ENCODE measurements around the gene VANGL2. TPM values are rescaled to one million over a fixed set of nuclear protein-coding genes. Genes with fewer than 3 reads are reported as not detected.

The VANGL2 gene
- total RNA-seq: 2.1 TPM
- long read RNA-seq: 0 reads

DNA sequence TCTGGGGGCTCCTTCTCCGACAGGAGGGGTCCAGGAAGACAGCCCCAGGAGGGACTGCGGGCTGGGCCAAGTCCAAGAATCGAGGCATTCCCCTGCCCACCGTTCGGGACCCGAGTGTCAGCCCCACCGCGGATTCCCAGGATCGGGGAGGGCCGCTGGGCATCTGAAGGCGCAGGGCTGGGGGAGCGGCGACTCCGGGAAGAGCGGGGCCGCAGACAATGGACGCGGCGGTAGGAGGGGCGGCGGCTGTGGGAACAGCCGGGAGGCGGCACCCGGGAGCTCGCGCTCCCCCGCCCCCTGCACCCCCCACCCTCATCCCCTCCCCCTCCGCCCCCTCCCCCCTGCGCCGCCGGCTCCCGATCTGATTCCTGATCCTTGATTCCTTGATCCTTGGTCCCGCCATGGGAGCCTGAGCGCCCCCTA lies at the start of gene VANGL2:
Gene VANGL2, plus strand, starts transcription at position 342 of the 423 bp plus-strand sequence. CDS start 15,274 bp downstream, outside the sequence.
- peak; percentile 83 for DNase-seq
- H3K27ac ChIP-seq (replicated peaks): peak within 1 kb of the TSS; percentile 44
- intact Hi-C loops (cut with micrococcal nuclease): no loop called here
- TF ChIP-seq, protein P1, sequence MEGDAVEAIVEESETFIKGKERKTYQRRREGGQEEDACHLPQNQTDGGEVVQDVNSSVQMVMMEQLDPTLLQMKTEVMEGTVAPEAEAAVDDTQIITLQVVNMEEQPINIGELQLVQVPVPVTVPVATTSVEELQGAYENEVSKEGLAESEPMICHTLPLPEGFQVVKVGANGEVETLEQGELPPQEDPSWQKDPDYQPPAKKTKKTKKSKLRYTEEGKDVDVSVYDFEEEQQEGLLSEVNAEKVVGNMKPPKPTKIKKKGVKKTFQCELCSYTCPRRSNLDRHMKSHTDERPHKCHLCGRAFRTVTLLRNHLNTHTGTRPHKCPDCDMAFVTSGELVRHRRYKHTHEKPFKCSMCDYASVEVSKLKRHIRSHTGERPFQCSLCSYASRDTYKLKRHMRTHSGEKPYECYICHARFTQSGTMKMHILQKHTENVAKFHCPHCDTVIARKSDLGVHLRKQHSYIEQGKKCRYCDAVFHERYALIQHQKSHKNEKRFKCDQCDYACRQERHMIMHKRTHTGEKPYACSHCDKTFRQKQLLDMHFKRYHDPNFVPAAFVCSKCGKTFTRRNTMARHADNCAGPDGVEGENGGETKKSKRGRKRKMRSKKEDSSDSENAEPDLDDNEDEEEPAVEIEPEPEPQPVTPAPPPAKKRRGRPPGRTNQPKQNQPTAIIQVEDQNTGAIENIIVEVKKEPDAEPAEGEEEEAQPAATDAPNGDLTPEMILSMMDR (IDR thresholded peaks at IDR 0.05; ENCODE audit: borderline replicate concordance): no peak
- H3K4me3 ChIP-seq: peak within 1 kb of the TSS; percentile 83
- H3K9me3 ChIP-seq (replicated peaks): no peaks in the 10 kb centered on the region
- H3K4me1 ChIP-seq: peaks cover 54% of the 10 kb centered on the region
- peaks cover 6% of the 10 kb centered on the region for H3K27me3 ChIP-seq (ENCODE audit: low read depth)
- no peaks in the 10 kb centered on the region for H3K36me3 ChIP-seq

DNA sequence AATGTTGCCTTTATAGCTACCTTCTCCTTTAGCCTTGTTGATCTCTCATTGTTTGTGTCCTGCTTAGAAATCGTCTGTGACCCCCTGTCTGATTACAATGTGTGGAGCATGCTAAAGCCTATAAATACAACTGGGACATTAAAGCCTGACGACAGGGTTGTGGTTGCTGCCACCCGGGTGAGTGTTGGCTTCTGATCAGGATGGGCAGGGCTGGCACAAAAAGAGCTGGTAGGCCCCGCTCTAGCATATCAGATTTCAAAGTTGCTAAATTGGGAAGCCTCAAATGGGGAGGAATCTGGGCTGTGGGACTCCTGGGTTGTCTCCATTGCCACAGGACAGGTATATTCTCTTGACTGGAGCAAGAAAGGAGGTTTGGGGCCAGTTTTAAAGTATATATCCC lies 48.7 kb upstream of the VANGL2 start:
- peak; percentile 37 for DNase-seq
- H3K4me1 ChIP-seq: peaks cover 18% of the 10 kb centered on the region

DNA sequence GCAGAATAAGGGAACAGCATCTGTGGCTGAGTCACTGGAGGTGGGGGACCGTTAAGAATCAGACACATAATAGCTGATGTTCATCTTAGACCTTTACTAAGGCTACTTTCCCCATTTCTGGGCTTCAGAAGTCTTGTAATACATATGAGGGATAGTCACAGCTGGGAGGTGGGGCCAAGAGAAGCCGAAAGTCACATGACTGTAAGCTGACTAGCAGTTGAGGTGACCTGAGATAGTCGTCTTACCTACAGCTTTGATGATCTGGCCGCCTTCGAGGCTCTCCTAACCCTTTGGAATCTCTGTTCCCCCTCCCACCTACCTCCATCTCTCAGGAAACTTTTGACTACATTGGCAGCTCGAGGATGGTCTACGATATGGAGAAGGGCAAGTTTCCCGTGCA lies 47.8 kb upstream of the VANGL2 start:
- Histone ChIP-seq H3K36me3 (peaks cover 100% of the 10 kb centered on the region), H3K4me1 (peaks cover 14% of the 10 kb centered on the region), H3K27me3 (ENCODE audit: low read depth) (no peaks in the 10 kb centered on the region), H3K9me3 (replicated peaks) (no peaks in the 10 kb centered on the region), H3K4me3 (no peak overlapping the region), H3K27ac (replicated peaks) (no peak overlapping the region)
- DNase-seq: no peak
- intact Hi-C loops (cut with micrococcal nuclease): no loop called here
- TF ChIP-seq, protein P1 (IDR thresholded peaks at IDR 0.05; ENCODE audit: borderline replicate concordance): no peak

More for the DNA sequence above, 48.7 kb upstream of the VANGL2 start:
- TF ChIP-seq, protein P1 (IDR thresholded peaks at IDR 0.05; ENCODE audit: borderline replicate concordance): no peak
- H3K27ac ChIP-seq (replicated peaks): peak overlapping the region; percentile 79
- H3K27me3 ChIP-seq (ENCODE audit: low read depth): no peaks in the 10 kb centered on the region
- H3K9me3 ChIP-seq (replicated peaks): no peaks in the 10 kb centered on the region
- peaks cover 100% of the 10 kb centered on the region for H3K36me3 ChIP-seq
- no peak overlapping the region for H3K4me3 ChIP-seq
- intact Hi-C loops (cut with micrococcal nuclease): no loop called here

DNA sequence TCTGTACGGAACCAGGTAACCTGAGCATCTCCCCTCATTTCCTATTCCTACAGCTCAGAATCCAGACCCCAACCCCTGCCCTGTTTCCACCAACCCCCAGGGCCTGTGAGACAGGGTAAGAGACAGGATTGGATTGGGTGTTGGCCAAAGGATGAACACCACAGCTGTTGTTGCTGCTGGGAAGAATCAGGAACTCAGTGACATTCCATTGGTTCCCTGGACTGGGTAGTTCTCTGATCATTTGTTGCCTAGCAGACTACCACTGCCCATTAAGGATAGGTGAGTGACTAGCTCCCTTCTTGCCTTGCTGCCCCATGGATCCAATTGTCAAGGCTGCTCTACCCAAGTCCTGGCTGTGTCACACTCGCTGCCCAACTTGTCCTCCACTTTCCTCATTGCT lies 47.1 kb upstream of the VANGL2 start:
- H3K9me3 ChIP-seq (replicated peaks): no peaks in the 10 kb centered on the region
- H3K36me3 ChIP-seq: peaks cover 100% of the 10 kb centered on the region
- TF ChIP-seq, protein P1 (IDR thresholded peaks at IDR 0.05; ENCODE audit: borderline replicate concordance): no peak
- no peaks in the 10 kb centered on the region for H3K27me3 ChIP-seq (ENCODE audit: low read depth)
- no peak overlapping the region for H3K4me3 ChIP-seq
- intact Hi-C loops (cut with micrococcal nuclease): no loop called here
- no peak overlapping the region for H3K27ac ChIP-seq (replicated peaks)
- DNase-seq: no peak
- H3K4me1 ChIP-seq: peaks cover 14% of the 10 kb centered on the region

DNA sequence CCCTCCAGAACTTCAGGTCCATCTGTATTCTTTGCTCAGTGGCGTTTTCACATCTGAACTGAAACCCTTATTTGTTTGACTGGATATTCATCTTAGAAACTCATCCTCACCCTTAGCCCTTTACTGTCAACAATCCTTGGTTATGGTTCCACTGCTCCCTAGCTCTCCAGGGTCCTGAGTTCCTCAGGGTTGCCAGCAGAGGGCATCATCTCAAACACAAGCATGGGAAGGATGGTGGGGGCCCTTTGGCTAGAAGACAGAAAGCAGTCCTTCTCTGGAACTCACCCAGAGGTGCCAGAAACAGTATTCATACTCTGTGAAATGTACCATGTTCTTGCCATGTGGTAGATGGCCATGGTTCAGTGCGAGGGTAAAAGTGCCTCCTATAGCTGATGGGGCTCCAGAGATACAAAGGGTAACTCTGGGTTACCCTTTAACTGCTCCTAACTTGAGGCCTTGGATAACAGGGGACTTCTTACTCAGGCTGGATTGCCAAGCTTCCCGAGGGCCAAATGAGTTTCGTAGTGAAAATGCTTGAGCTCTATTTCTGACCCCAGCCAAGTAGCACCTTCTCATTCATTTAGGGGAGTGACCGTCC lies 45.9 kb upstream of the VANGL2 start:
- Histone ChIP-seq H3K36me3 (peaks cover 98% of the 10 kb centered on the region), H3K4me1 (peaks cover 14% of the 10 kb centered on the region), H3K27me3 (ENCODE audit: low read depth) (no peaks in the 10 kb centered on the region), H3K9me3 (replicated peaks) (no peaks in the 10 kb centered on the region), H3K27ac (replicated peaks) (no peak overlapping the region), H3K4me3 (no peak overlapping the region)
- intact Hi-C loops (cut with micrococcal nuclease): no loop called here
- DNase-seq: no peak
- TF ChIP-seq, protein P1 (IDR thresholded peaks at IDR 0.05; ENCODE audit: borderline replicate concordance): peak; percentile 53
